Measurements from ENCODE around the gene SLC26A6.

DNA sequence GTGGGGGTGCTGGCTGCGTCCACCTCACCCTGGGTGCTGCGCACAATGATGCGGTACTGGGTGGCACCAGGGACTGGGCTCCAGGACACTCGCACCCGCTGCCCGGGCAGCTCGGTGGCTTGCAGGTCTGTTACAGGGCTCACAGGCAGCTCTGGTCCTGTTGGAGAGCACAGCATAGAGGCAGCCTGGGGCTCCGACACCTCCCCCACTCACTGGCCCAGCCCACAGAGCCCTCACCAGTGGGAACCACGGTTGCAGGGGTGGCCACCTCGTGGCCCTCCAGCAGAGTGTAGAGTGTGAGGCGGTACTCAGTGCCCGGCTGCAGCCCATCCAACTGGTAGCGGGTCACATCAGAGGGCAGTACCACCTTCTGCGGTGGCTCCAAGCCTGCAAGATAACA, 43.8 kb downstream of the SLC26A6 start:
- TF ChIP-seq, protein P1, sequence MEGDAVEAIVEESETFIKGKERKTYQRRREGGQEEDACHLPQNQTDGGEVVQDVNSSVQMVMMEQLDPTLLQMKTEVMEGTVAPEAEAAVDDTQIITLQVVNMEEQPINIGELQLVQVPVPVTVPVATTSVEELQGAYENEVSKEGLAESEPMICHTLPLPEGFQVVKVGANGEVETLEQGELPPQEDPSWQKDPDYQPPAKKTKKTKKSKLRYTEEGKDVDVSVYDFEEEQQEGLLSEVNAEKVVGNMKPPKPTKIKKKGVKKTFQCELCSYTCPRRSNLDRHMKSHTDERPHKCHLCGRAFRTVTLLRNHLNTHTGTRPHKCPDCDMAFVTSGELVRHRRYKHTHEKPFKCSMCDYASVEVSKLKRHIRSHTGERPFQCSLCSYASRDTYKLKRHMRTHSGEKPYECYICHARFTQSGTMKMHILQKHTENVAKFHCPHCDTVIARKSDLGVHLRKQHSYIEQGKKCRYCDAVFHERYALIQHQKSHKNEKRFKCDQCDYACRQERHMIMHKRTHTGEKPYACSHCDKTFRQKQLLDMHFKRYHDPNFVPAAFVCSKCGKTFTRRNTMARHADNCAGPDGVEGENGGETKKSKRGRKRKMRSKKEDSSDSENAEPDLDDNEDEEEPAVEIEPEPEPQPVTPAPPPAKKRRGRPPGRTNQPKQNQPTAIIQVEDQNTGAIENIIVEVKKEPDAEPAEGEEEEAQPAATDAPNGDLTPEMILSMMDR (IDR thresholded peaks at IDR 0.05): no peak
- no peak for TF ChIP-seq POLR2A (IDR thresholded peaks at IDR 0.05)
